Sigmoid colon (tissue), 4 donors: ENCODE results near the gene RNU7-1.

Source experiments
- EP300 ChIP-seq, 4 donors: sonication (generic); formaldehyde crosslinking; IDR thresholded peaks; one replicate each; pipeline ENCODE4 v1.6.1; 2017; ENCODE audit warnings: antibody characterized with exemption in 4 of 4
- POLR2A ChIP-seq, 2 donors: fragments of 450-650 bp; IDR thresholded peaks; one replicate each; pipeline ENCODE4 v1.6.1; 2016; ENCODE audit warnings: antibody characterized with exemption in 2 of 2, mild to moderate bottlenecking in 2 of 2, moderate library complexity in 2 of 2
- TF ChIP-seq, protein P1 (sequence below), 4 experiments: fragments of 450-650 bp in 3 of 4; fragments of 200-600 bp in 1 of 4; IDR thresholded peaks; one replicate each; pipeline ENCODE4 v1.5.1; 2016 to 2019; ENCODE audit warnings: antibody characterized with exemption in 4 of 4, mild to moderate bottlenecking in 3 of 4, moderate library complexity in 2 of 4

DNA sequence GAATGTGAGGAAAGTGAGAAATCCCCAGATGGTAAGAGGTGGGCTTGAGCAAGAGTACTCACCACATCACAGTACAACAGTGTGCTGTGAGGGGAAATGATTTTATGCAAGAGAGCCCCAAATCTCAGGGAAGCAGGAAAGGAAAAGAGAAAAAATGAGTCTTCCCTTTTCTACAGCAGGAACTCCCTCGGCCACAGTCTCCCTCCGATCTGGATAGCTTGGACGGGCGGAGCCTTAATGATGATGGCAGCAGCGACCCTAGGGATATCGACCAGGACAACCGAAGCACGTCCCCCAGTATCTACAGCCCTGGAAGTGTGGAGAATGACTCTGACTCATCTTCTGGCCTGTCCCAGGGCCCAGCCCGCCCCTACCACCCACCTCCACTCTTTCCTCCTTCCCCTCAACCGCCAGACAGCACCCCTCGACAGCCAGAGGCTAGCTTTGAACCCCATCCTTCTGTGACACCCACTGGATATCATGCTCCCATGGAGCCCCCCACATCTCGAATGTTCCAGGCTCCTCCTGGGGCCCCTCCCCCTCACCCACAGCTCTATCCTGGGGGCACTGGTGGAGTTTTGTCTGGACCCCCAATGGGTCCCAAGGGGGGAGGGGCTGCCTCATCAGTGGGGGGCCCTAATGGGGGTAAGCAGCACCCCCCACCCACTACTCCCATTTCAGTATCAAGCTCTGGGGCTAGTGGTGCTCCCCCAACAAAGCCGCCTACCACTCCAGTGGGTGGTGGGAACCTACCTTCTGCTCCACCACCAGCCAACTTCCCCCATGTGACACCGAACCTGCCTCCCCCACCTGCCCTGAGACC, 8.0 kb upstream of the RNU7-1 start:
- TF ChIP-seq POLR2A (IDR thresholded peaks at IDR 0.05) = no peak
- TF ChIP-seq, protein P1, sequence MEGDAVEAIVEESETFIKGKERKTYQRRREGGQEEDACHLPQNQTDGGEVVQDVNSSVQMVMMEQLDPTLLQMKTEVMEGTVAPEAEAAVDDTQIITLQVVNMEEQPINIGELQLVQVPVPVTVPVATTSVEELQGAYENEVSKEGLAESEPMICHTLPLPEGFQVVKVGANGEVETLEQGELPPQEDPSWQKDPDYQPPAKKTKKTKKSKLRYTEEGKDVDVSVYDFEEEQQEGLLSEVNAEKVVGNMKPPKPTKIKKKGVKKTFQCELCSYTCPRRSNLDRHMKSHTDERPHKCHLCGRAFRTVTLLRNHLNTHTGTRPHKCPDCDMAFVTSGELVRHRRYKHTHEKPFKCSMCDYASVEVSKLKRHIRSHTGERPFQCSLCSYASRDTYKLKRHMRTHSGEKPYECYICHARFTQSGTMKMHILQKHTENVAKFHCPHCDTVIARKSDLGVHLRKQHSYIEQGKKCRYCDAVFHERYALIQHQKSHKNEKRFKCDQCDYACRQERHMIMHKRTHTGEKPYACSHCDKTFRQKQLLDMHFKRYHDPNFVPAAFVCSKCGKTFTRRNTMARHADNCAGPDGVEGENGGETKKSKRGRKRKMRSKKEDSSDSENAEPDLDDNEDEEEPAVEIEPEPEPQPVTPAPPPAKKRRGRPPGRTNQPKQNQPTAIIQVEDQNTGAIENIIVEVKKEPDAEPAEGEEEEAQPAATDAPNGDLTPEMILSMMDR (IDR thresholded peaks at IDR 0.05) = no peak
- no peak for TF ChIP-seq EP300 (IDR thresholded peaks at IDR 0.05)
